IMR-90 (cell line): Measurements from ENCODE around the gene CBFA2T3. TPM values are rescaled to one million over a fixed set of nuclear protein-coding genes. Genes with fewer than 3 reads are reported as not detected.

Source experiments
- ATAC-seq: fragments of 200-7000 bp; cut with Tn5 transposase; 2 replicates; pipeline ENCODE4 v1.9.1; 2020; ENCODE audit warnings: low read depth, mild to moderate bottlenecking, moderate library complexity
- BruUV-seq: library from RNA; stranded (reverse); fragments of 400-500 nt; replicated peaks from 2 replicates; lab custom pipeline; 2021; lab: Mats Ljungman, UMichigan
- CTCF ChIA-PET: fragments of 300-600 bp; formaldehyde crosslinking; extraction: SDS; loops from one replicate; lab custom pipeline; 2021; ENCODE audit warnings: antibody characterized with exemption; lab: Yijun Ruan, JAX
- POLR2A ChIA-PET: fragments of 300-600 bp; sonication (Branson Sonifier 250); formaldehyde crosslinking; loops from one replicate; lab custom pipeline; 2022; ENCODE audit warnings: antibody characterized with exemption; ENCODE audit not compliant: unreplicated experiment; lab: Charles Lee
- DNase-seq: peaks from one replicate; pipeline ENCODE4 v3.0.0; 2013
- H2AFZ ChIP-seq: replicated peaks from 2 replicates; pipeline ENCODE3; 2013; ENCODE audit warnings: low read length, mild to moderate bottlenecking; ENCODE audit not compliant: poor library complexity
- H2AK5ac ChIP-seq: 2 replicates; pipeline ENCODE4 v1.6.1; 2013; ENCODE audit warnings: low read depth, low read length, inconsistent platforms
- H2AK9ac ChIP-seq: replicated peaks from 2 replicates; pipeline ENCODE3; 2013; ENCODE audit warnings: mild to moderate bottlenecking, low read depth, low read length, moderate library complexity; ENCODE audit not compliant: poor library complexity
- H2BK120ac ChIP-seq: 2 replicates; pipeline ENCODE4 v1.6.1; 2013; ENCODE audit warnings: low read depth, low read length, inconsistent platforms
- H2BK15ac ChIP-seq: 3 replicates; pipeline ENCODE4 v1.6.1; 2013; ENCODE audit warnings: low read depth, low read length, inconsistent platforms
- H2BK20ac ChIP-seq: 2 replicates; pipeline ENCODE4 v1.6.1; 2013; ENCODE audit warnings: low read depth, mild to moderate bottlenecking, inconsistent platforms, low read length, moderate library complexity
- H2BK5ac ChIP-seq: 2 replicates; pipeline ENCODE4 v1.6.1; 2013; ENCODE audit warnings: mild to moderate bottlenecking, low read depth, low read length, inconsistent platforms; ENCODE audit not compliant: poor library complexity, severe bottlenecking
- H3K14ac ChIP-seq: replicated peaks from 2 replicates; pipeline ENCODE4 v1.6.1; 2013; ENCODE audit warnings: low read depth, low read length, inconsistent platforms
- H3K18ac ChIP-seq: 2 replicates; pipeline ENCODE4 v1.6.1; 2013; ENCODE audit warnings: low read depth, low read length, control low read depth
- H3K23ac ChIP-seq: 2 replicates; pipeline ENCODE4 v1.6.1; 2013; ENCODE audit warnings: low read depth, low read length, inconsistent platforms
- H3K27ac ChIP-seq: 2 replicates; pipeline ENCODE4 v1.5.1; 2013; ENCODE audit warnings: mild to moderate bottlenecking, control low read depth, low read length; ENCODE audit not compliant: insufficient read depth
- H3K27me3 ChIP-seq: 2 replicates; pipeline ENCODE4 v1.6.1; 2013; ENCODE audit warnings: low read length; ENCODE audit not compliant: control insufficient read depth, insufficient read depth
- H3K36me3 ChIP-seq: 2 replicates; pipeline ENCODE4 v1.6.1; 2013; ENCODE audit warnings: low read length, mixed read lengths; ENCODE audit not compliant: control insufficient read depth, insufficient read depth
- H3K4ac ChIP-seq: 2 replicates; pipeline ENCODE4 v1.6.1; 2013; ENCODE audit warnings: low read depth, low read length, inconsistent platforms
- H3K4me1 ChIP-seq: 2 replicates; pipeline ENCODE4 v1.6.1; 2013; ENCODE audit warnings: low read length, mixed read lengths; ENCODE audit not compliant: control insufficient read depth, insufficient read depth
- H3K4me2 ChIP-seq: 2 replicates; pipeline ENCODE4 v1.6.1; 2013; ENCODE audit warnings: low read depth, mild to moderate bottlenecking, control low read depth, low read length, moderate library complexity
- H3K4me3 ChIP-seq: 2 replicates; pipeline ENCODE4 v1.5.1; 2013; ENCODE audit warnings: low read depth, mild to moderate bottlenecking, control low read depth, low read length, moderate library complexity; ENCODE audit not compliant: insufficient read depth
- H3K56ac ChIP-seq: 2 replicates; pipeline ENCODE4 v1.6.1; 2013; ENCODE audit warnings: low read length, inconsistent platforms; ENCODE audit not compliant: insufficient read depth; ENCODE audit errors: extremely low read depth
- H3K79me1 ChIP-seq, 2 experiments: 2 replicates each; pipeline ENCODE4 v1.6.1; 2013; ENCODE audit warnings: low read length in 2 of 2, inconsistent platforms in 1 of 2, low read depth in 1 of 2
- H3K9ac ChIP-seq: 2 replicates; pipeline ENCODE4 v1.6.1; 2013; ENCODE audit warnings: low read depth, low read length, control low read depth
- H3K9me1 ChIP-seq: 2 replicates; pipeline ENCODE4 v1.6.1; 2013; ENCODE audit warnings: low read length, inconsistent platforms; ENCODE audit not compliant: insufficient read depth
- H3K9me3 ChIP-seq: 2 replicates; pipeline ENCODE4 v1.6.1; 2013; ENCODE audit warnings: low read length; ENCODE audit not compliant: control insufficient read depth, insufficient read depth
- H4K20me1 ChIP-seq: 2 replicates; pipeline ENCODE4 v1.6.1; 2013; ENCODE audit warnings: low read length, inconsistent platforms; ENCODE audit not compliant: insufficient read depth
- H4K5ac ChIP-seq: 2 replicates; pipeline ENCODE4 v1.6.1; 2013; ENCODE audit warnings: mild to moderate bottlenecking, low read depth, low read length, control low read depth
- H4K8ac ChIP-seq, 2 experiments: 2 replicates each; pipeline ENCODE4 v1.6.1; 2013; ENCODE audit warnings: low read depth in 2 of 2, low read length in 2 of 2, control low read depth in 1 of 2, inconsistent platforms in 1 of 2
- H4K91ac ChIP-seq: 2 replicates; pipeline ENCODE4 v1.6.1; 2013; ENCODE audit warnings: low read depth, low read length, inconsistent platforms; ENCODE audit not compliant: insufficient read depth
- BHLHE40 ChIP-seq: fragments of 150-350 bp; IDR thresholded peaks from 2 replicates; pipeline ENCODE4 v1.6.1; 2016; ENCODE audit warnings: mild to moderate bottlenecking, low read depth, low read length
- CEBPB ChIP-seq: IDR thresholded peaks from 2 replicates; pipeline ENCODE4 v1.6.1; 2012; ENCODE audit warnings: low read depth, low read length, improper control_type of control experiment
- CHD1 ChIP-seq: IDR thresholded peaks from 2 replicates; pipeline ENCODE4 v1.6.1; 2012; ENCODE audit warnings: low read depth, low read length, improper control_type of control experiment
- CTCF ChIP-seq: conservative IDR thresholded peaks from 2 replicates; pipeline ENCODE4 v1.5.1; 2012; ENCODE audit warnings: mild to moderate bottlenecking, low read depth, low read length, improper control_type of control experiment
- ELK1 ChIP-seq: fragments of 150-350 bp; IDR thresholded peaks from 2 replicates; pipeline ENCODE4 v1.6.1; 2016; ENCODE audit warnings: low read depth, mild to moderate bottlenecking, low read length, moderate library complexity, borderline replicate concordance
- FOS ChIP-seq: fragments of 150-350 bp; IDR thresholded peaks from 2 replicates; pipeline ENCODE4 v1.6.1; 2016; ENCODE audit warnings: low read depth, low read length
- MAFK ChIP-seq: IDR thresholded peaks from 2 replicates; pipeline ENCODE4 v1.6.1; 2012; ENCODE audit warnings: low read depth, low read length, improper control_type of control experiment
- MAZ ChIP-seq: IDR thresholded peaks from 2 replicates; pipeline ENCODE4 v1.6.1; 2012; ENCODE audit warnings: low read depth, mild to moderate bottlenecking, low read length, improper control_type of control experiment, moderate library complexity, borderline replicate concordance
- MXI1 ChIP-seq: IDR thresholded peaks from 2 replicates; pipeline ENCODE4 v1.6.1; 2012; ENCODE audit warnings: low read depth, mild to moderate bottlenecking, low read length, moderate library complexity, borderline replicate concordance
- NFE2L2 ChIP-seq: fragments of 150-350 bp; IDR thresholded peaks from 2 replicates; pipeline ENCODE4 v1.6.1; 2016; ENCODE audit warnings: low read depth, mild to moderate bottlenecking, low read length
- POLR2A ChIP-seq: IDR thresholded peaks from 2 replicates; pipeline ENCODE4 v1.6.1; 2012; ENCODE audit warnings: mild to moderate bottlenecking, low read depth, low read length
- RAD21 ChIP-seq: IDR thresholded peaks from 2 replicates; pipeline ENCODE4 v1.6.1; 2012; ENCODE audit warnings: low read length, improper control_type of control experiment
- RCOR1 ChIP-seq: IDR thresholded peaks from 2 replicates; pipeline ENCODE4 v1.6.1; 2012; ENCODE audit warnings: mild to moderate bottlenecking, low read length, improper control_type of control experiment; ENCODE audit not compliant: insufficient replicate concordance
- RFX5 ChIP-seq: IDR thresholded peaks from 2 replicates; pipeline ENCODE4 v1.8.0; 2012; ENCODE audit warnings: low read depth, mild to moderate bottlenecking, low read length, moderate library complexity
- SMC3 ChIP-seq: fragments of 150-350 bp; IDR thresholded peaks from 2 replicates; pipeline ENCODE4 v1.6.1; 2016; ENCODE audit warnings: low read depth, mild to moderate bottlenecking, antibody characterized with exemption, low read length, moderate library complexity
- USF2 ChIP-seq: fragments of 150-350 bp; IDR thresholded peaks from 2 replicates; pipeline ENCODE4 v1.6.1; 2017; ENCODE audit warnings: mild to moderate bottlenecking, antibody characterized with exemption, low read length, low read depth
- WGBS, 2 experiments: methylation state at CpG; one replicate each; pipeline versions ENCODE4 v1.1.5 to v1.1.7; 2013; ENCODE audit warnings: missing lambda C conversion rate in 2 of 2; ENCODE audit not compliant: insufficient read length in 1 of 2; ENCODE audit errors: extremely low coverage in 2 of 2; 5-methylcytosine and 5-hydroxymethylcytosine counted together
- dilution Hi-C: fragments of 300-500 bp; cut with HindIII; formaldehyde crosslinking; loops from one replicate; pipeline ENCODE4 v1.14.3; 2018; ENCODE audit warnings: low sequenced_read_pairs; ENCODE audit not compliant: unreplicated experiment
- in situ Hi-C: fragments of 300-500 bp; cut with MboI; formaldehyde crosslinking; loops from 3 replicates; pipeline ENCODE4 v1.14.3; 2019; ENCODE audit warnings: low sequenced_read_pairs, inconsistent platforms, mixed read lengths
- intact Hi-C: fragments of 100-400 bp; cut with micrococcal nuclease; formaldehyde crosslinking; loops from 2 replicates; pipeline ENCODE4 v1.10.0; 2022
- polyA plus RNA-seq, 3 experiments: library from polyadenylated mRNA; depleted of rRNA; stranded (reverse); fragments of >200 nt; gene quantifications; 2 replicates each; pipeline ENCODE4 v1.2.3, GENCODE V29; 2012; ENCODE audit warnings: low replicate concordance in 1 of 3
- total RNA-seq: library from RNA; depleted of rRNA; stranded (reverse); fragments of >200 nt; gene quantifications from 2 replicates; pipeline ENCODE4 v1.2.3, GENCODE V29; 2012

CBFA2T3 gene
- total and polyA plus RNA-seq, 2 of the 4 experiments (the other 2 are of a cell fraction): not detected

- Histone ChIP-seq H3K14ac (no peak overlapping the region), H3K79me1 (no peaks in the 10 kb centered on the region), H3K4ac (no peak overlapping the region), H3K56ac (no peak overlapping the region), H4K20me1 (no peaks in the 10 kb centered on the region), H2AK5ac (no peak overlapping the region), H2BK5ac (no peak overlapping the region), H3K4me2 (no peak overlapping the region), H2AK9ac (no peak overlapping the region), H3K23ac (no peak overlapping the region), H3K9me3 (no peaks in the 10 kb centered on the region), H2BK20ac (no peak overlapping the region), H3K9me1 (no peaks in the 10 kb centered on the region), H4K8ac (no peak overlapping the region), H3K9ac (no peak overlapping the region), H2BK15ac (no peak overlapping the region), H4K91ac (no peak overlapping the region), H4K5ac (no peak overlapping the region), H3K27me3 (peaks cover 39% of the 10 kb centered on the region), H2BK120ac (no peak overlapping the region), H2AFZ (no peak overlapping the region), H3K27ac (no peak overlapping the region), H3K4me3 (no peak overlapping the region), H3K18ac (no peak overlapping the region), H3K4me1 (no peaks in the 10 kb centered on the region), H3K36me3 (no peaks in the 10 kb centered on the region)
- BruUV-seq: no TSS peak
- POLR2A ChIA-PET: no interaction called here
- dilution Hi-C loops (no loop called here), in situ Hi-C loops (no loop called here), intact Hi-C loops (no loop called here)
- ATAC-seq: no peak
- CTCF ChIA-PET: no interaction called here
- DNase-seq: no peak
- TF ChIP-seq NFE2L2: no peak
- no peak for TF ChIP-seq BHLHE40
- no peak for TF ChIP-seq MXI1
- no peak for TF ChIP-seq CEBPB
- TF ChIP-seq ELK1: no peak
- no peak for TF ChIP-seq MAZ
- TF ChIP-seq RAD21: no peak
- no peak for TF ChIP-seq CTCF
- TF ChIP-seq CHD1: no peak
- no peak for TF ChIP-seq USF2
- no peak for TF ChIP-seq SMC3
- no peak for TF ChIP-seq RFX5
- no peak for TF ChIP-seq RCOR1
- TF ChIP-seq MAFK: no peak
- TF ChIP-seq FOS: no peak
- no peak for TF ChIP-seq POLR2A
- WGBS, 2 experiments: 85% methylated on average over 4 of the region's 9 CpGs; no CpG with 5 or more reads in 1 of the 2 experiments
Observed at GRCh38 chr16:88957433-88957767, 19.6 kb downstream of the CBFA2T3 start.
